ENCODE results near the gene NCS1.

Gene NCS1

DNA sequence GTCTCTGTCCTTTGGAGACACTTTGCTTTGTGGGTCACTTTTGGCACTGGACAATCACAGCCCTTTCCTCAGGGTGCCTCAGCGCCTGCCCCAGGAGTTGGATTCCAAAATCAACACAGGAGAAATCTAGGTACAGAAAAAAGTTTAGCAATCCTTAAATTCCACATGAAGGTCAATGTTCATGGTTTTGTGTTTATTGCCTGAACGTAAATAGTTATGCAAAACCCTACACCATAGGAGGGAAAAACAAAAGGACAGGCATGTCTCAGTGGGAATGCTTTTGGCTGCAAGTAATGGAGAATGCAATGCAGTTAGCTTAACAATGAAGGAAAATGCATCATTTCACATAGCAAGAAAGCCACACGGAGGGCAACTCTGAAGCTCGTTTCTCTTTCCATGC lies 86.8 kb downstream of the NCS1 start:
- TF ChIP-seq, protein P1, sequence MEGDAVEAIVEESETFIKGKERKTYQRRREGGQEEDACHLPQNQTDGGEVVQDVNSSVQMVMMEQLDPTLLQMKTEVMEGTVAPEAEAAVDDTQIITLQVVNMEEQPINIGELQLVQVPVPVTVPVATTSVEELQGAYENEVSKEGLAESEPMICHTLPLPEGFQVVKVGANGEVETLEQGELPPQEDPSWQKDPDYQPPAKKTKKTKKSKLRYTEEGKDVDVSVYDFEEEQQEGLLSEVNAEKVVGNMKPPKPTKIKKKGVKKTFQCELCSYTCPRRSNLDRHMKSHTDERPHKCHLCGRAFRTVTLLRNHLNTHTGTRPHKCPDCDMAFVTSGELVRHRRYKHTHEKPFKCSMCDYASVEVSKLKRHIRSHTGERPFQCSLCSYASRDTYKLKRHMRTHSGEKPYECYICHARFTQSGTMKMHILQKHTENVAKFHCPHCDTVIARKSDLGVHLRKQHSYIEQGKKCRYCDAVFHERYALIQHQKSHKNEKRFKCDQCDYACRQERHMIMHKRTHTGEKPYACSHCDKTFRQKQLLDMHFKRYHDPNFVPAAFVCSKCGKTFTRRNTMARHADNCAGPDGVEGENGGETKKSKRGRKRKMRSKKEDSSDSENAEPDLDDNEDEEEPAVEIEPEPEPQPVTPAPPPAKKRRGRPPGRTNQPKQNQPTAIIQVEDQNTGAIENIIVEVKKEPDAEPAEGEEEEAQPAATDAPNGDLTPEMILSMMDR (IDR thresholded peaks at IDR 0.05; ENCODE audit: low read depth, low read length): no peak
- no peak for DNase-seq (ENCODE audit: low read depth, low spot score)
- no peak overlapping the region for H3K4me3 ChIP-seq (ENCODE audit: low read depth, low read length)
- in situ Hi-C loops (cut with HindIII; ENCODE audit: low sequenced_read_pairs): no loop called here

DNA sequence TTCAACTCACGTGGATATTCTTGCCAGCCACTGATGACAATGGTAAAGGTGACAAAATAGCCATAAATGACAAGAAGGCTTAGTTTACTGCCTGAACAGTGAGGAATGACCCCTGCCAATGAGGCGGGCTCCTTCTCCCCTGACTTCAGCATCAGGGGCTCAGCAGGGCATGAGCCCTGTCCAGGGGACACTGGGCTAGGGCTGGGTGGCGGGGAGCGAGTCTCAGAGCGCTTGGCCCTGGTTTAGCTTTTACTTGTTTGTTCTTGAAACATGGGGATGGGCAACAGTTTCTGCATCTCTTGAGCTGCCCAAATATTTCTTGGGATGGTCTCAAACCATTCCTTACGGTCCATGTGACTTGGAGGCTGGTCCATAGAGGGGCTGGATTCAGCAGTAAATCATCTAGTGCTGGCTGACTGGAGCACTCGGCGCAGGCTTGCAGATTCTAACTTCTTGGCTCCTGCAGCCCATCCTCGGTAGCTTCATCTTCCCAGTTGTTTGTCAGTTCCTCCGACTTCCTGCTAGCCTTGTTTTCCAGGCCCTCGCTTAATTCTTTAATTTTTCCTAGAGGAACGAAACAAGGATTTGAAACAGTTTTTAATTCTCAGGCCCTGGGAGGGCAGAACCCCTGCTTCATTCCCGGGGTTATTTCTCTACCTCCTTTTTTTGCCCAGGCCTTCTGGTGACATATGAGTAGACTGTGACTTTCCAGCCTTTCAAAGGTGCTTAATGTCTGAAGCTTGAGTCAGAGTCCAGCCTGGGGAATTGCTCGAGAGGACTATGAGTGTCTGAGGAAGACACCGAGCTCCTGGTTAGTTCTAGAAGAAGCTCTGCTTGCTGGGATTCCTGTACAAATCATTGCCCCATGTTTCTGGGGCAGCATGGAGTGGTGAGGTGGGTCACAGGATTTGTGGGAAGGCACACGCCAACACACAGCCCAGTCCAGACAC lies 88.9 kb downstream of the NCS1 start:
- no peak overlapping the region for H3K4me3 ChIP-seq (ENCODE audit: low read depth, low read length)
- no peak for DNase-seq (ENCODE audit: low read depth, low spot score)
- TF ChIP-seq, protein P1 (IDR thresholded peaks at IDR 0.05; ENCODE audit: low read depth, low read length): no peak
- in situ Hi-C loops (cut with HindIII; ENCODE audit: low sequenced_read_pairs): no loop called here

DNA sequence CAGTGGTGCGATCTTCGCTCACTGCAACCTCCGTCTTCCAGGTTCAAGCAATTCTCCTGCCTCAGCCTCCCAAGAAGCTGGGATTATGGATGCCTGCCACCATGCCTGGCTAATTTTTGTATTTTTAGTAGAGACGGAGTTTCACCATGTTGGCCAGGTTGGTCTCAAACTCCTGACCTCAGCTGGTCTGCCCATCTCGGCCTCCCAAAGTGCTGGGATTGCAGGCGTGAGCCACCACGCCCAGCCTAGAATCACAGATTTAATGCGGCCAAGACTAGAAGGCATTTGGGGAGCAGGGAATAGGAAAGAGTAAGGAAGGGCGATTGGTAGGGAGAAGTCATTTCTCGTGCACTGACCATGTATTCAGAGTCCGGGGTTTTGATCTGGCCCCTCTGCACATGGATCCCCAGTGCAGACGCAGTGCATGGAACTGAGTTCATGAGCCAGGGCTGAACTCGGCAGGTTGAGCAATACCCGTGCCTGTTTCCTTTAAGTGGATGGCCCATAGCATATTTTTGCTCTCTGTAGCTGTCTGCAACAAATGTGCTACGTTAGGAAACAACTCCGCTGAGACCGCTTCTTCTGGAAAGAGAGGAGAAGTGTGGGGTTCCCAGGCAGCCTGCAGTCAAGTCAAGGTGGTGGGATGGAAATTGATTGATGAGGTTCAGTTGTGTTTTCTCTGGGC lies 90.0 kb downstream of the NCS1 start:
- no peak for DNase-seq (ENCODE audit: low read depth, low spot score)
- in situ Hi-C loops (cut with HindIII; ENCODE audit: low sequenced_read_pairs): no loop called here
- TF ChIP-seq, protein P1 (IDR thresholded peaks at IDR 0.05; ENCODE audit: low read depth, low read length): no peak
- no peak overlapping the region for H3K4me3 ChIP-seq (ENCODE audit: low read depth, low read length)

DNA sequence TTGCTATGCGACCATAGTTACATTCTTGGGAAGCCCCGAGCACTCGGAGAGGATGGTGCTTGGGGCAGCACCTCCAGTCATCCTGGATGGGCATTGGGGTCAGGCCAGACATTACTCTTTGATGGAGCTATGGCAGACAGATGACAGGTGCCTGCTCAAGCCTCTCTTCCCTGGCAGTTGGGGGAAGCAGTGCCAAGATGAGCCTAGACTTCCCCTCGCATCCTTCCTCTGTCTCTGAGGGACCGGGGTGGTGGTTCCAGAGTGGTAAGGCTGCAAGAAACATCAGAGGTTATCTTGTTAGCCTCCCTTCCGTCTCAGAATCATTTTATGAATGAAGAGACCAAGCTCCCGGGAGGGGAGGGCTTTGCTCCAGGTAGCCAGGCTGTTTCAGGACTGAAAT lies 90.6 kb downstream of the NCS1 start:
- no peak for DNase-seq (ENCODE audit: low read depth, low spot score)
- TF ChIP-seq, protein P1 (IDR thresholded peaks at IDR 0.05; ENCODE audit: low read depth, low read length): no peak
- no peak overlapping the region for H3K4me3 ChIP-seq (ENCODE audit: low read depth, low read length)
- in situ Hi-C loops (cut with HindIII; ENCODE audit: low sequenced_read_pairs): no loop called here

DNA sequence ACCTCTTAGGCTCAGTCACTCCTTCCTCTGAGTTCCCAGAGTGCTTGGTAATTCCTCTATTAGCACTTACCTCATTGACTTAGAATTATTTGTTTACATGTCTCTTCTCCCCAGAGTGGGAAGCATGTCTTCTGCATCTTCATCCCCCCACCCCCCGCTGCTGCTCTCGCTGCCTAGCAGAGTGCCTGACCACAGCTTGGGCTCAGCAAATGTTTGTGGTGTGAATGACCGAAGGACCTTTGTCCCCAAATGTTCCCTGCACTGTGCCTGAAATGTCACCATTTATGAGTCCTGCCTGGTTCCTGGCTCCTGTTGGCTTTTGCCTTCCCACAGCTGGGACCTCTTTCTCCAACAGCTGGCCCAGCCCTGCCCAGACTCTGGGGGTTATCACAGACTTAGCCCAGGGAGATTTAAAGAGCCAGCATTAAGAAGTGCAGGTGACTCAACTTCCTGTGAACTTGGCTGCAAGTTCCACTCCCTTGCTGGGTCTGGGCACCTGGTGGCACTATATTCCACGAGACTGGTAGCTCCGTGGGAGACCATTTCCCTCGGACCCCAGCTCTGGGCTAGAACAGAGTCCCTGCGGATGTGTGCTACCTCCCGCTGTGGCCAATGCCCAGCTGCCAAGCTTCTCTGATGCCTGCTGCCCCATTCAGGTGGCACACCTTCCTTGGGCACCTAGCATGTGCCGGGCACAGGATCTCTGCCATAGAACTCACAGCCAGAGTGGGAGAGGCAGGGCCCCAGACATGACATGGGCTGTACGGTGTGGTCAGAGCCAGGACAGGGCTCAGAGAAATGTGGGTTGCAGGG lies 91.6 kb downstream of the NCS1 start:
- TF ChIP-seq, protein P1 (IDR thresholded peaks at IDR 0.05; ENCODE audit: low read depth, low read length): no peak
- in situ Hi-C loops (cut with HindIII; ENCODE audit: low sequenced_read_pairs): no loop called here
- no peak overlapping the region for H3K4me3 ChIP-seq (ENCODE audit: low read depth, low read length)
- DNase-seq (ENCODE audit: low read depth, low spot score): no peak

Measured in astrocyte of the spinal cord (primary cell).